Measurements from ENCODE around the gene PPP1R37. TPM values are rescaled to one million over a fixed set of nuclear protein-coding genes. Genes with fewer than 3 reads are reported as not detected.

PPP1R37 gene
- total and polyA plus RNA-seq, 2 donors (not counting 3 experiments of a cell fraction or from before 2014, with no cell fraction given): 16.2 to 27.1 TPM

- peaks cover 25% of the 10 kb centered on the region for H3K4me1 ChIP-seq (ENCODE audit: control insufficient read depth, extremely low read depth, insufficient read depth, low read length)
- H3K27ac ChIP-seq (ENCODE audit: insufficient read depth, low read depth, low read length): no peak overlapping the region
- H3K9ac ChIP-seq (replicated peaks; ENCODE audit: extremely low read depth, insufficient read depth, low read length): no peak overlapping the region
- no peaks in the 10 kb centered on the region for H3K9me1 ChIP-seq (replicated peaks; ENCODE audit: control insufficient read depth, extremely low read depth, insufficient read depth, low read length)
- dilution Hi-C loops (cut with MboI; ENCODE audit: extremely low pct_ligation_motif_present, low sequenced_read_pairs) (no loop called here), intact Hi-C loops (cut with micrococcal nuclease) (no loop called here)
- TF ChIP-seq POLR2A (IDR thresholded peaks at IDR 0.05; ENCODE audit: low read depth, low read length) (no peak), MYC (IDR thresholded peaks at IDR 0.05; ENCODE audit: low read depth, low read length) (no peak)
- TF ChIP-seq, protein P1, sequence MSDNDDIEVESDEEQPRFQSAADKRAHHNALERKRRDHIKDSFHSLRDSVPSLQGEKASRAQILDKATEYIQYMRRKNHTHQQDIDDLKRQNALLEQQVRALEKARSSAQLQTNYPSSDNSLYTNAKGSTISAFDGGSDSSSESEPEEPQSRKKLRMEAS (IDR thresholded peaks at IDR 0.05; ENCODE audit: insufficient read depth, insufficient read length): no peak
- no peaks in the 10 kb centered on the region for H4K20me1 ChIP-seq (replicated peaks; ENCODE audit: control insufficient read depth, extremely low read depth, insufficient read depth, low read length)
- FAIRE-seq: no peak
- H3K36me3 ChIP-seq (ENCODE audit: control insufficient read depth in 2 of 2, extremely low read depth in 1 of 2, insufficient read depth in 2 of 2, low read length in 2 of 2): no peaks in the 10 kb centered on the region
- no peaks in the 10 kb centered on the region for H3K9me3 ChIP-seq (replicated peaks; ENCODE audit: control insufficient read depth, insufficient read depth, low read length)
- CTCF ChIA-PET: interaction anchor here (2.0 to 2.1 kb wide), 2 partner anchors 10 to 48 kb away, joined by 6 to 7 read pairs; no protein-coding TSS in a partner anchor
- H3K4me2 ChIP-seq (ENCODE audit: insufficient read depth, low read length): no peak overlapping the region
- no TSS peak for BruUV-seq (replicated peaks)
- POLR2A ChIA-PET: no interaction called here
- H3K4me3 ChIP-seq (replicated peaks in 1 of 3; ENCODE audit: insufficient read depth in 1 of 3, low read depth in 1 of 3, low read length in 3 of 3): no peak overlapping the region
- DNase-seq (ENCODE audit: low read depth, low spot score): no peak
- H2AFZ ChIP-seq (ENCODE audit: low read depth, low read length): no peak overlapping the region
- H3K27me3 ChIP-seq (ENCODE audit: control insufficient read depth in 2 of 2, insufficient read depth in 2 of 2, low read length in 2 of 2): no peaks in the 10 kb centered on the region
- no peaks in the 10 kb centered on the region for H3K79me2 ChIP-seq (ENCODE audit: control insufficient read depth, insufficient read depth, low read length)
Observed at GRCh38 chr19:45172611-45173208, 79.7 kb downstream of the PPP1R37 start.

DNA sequence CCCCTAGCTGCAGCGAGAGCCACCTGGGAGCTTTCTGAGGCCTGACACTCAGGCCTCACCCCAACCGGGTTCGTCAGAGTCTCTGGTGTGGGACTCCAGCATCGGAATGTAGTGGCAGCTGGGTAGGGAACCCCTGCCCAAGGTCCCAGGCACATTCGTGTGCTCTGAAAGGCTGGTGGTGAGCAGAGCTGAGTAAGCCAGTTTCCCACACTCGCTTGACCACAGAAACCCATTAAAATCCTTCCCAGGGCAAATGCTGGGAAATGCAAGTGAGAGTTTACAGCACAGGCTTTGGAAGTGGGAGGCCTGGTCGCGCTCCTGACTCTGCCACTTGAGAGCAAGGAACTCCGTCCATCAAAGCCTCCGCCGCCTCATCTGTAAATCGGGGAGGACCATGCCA lies 80.8 kb downstream of the PPP1R37 start:
- FAIRE-seq (no peak), DNase-seq (ENCODE audit: low read depth, low spot score) (no peak)
- H3K36me3 ChIP-seq (ENCODE audit: control insufficient read depth in 2 of 2, extremely low read depth in 1 of 2, insufficient read depth in 2 of 2, low read length in 2 of 2): no peaks in the 10 kb centered on the region
- H3K9me1 ChIP-seq (replicated peaks; ENCODE audit: control insufficient read depth, extremely low read depth, insufficient read depth, low read length): no peaks in the 10 kb centered on the region
- peaks cover 25% of the 10 kb centered on the region for H3K4me1 ChIP-seq (ENCODE audit: control insufficient read depth, extremely low read depth, insufficient read depth, low read length)
- H3K27ac ChIP-seq (ENCODE audit: insufficient read depth, low read depth, low read length): no peak overlapping the region
- CTCF ChIA-PET: no interaction called here
- dilution Hi-C loops (cut with MboI; ENCODE audit: extremely low pct_ligation_motif_present, low sequenced_read_pairs): no loop called here
- no peak overlapping the region for H3K4me2 ChIP-seq (ENCODE audit: insufficient read depth, low read length)
- H2AFZ ChIP-seq (ENCODE audit: low read depth, low read length): no peak overlapping the region
- no peaks in the 10 kb centered on the region for H4K20me1 ChIP-seq (replicated peaks; ENCODE audit: control insufficient read depth, extremely low read depth, insufficient read depth, low read length)
- no TSS peak for BruUV-seq (replicated peaks)
- H3K4me3 ChIP-seq (replicated peaks in 1 of 3; ENCODE audit: insufficient read depth in 1 of 3, low read depth in 1 of 3, low read length in 3 of 3): no peak overlapping the region
- TF ChIP-seq CTCF (IDR thresholded peaks at IDR 0.05; ENCODE audit: extremely low read depth in 1 of 2, insufficient read depth in 1 of 2, low read depth in 1 of 2, low read length in 2 of 2) (no peak), EZH2 (IDR thresholded peaks at IDR 0.05; ENCODE audit: borderline replicate concordance, low read depth, low read length, severe bottlenecking) (no peak), GATA2 (IDR thresholded peaks at IDR 0.05; ENCODE audit: insufficient read depth, insufficient read length, low read depth, low read length) (no peak), POLR2A (IDR thresholded peaks at IDR 0.05; ENCODE audit: low read depth, low read length) (no peak), POLR2AphosphoS5 (IDR thresholded peaks at IDR 0.05; ENCODE audit: insufficient read depth, low read depth, low read length) (no peak), MYC (IDR thresholded peaks at IDR 0.05; ENCODE audit: low read depth, low read length) (no peak), FOS (IDR thresholded peaks at IDR 0.05; ENCODE audit: borderline replicate concordance, insufficient read depth, low read length) (no peak), JUN (IDR thresholded peaks at IDR 0.05; ENCODE audit: borderline replicate concordance, insufficient read depth, insufficient read length, low read depth) (no peak)
- TF ChIP-seq, protein P1 (IDR thresholded peaks at IDR 0.05; ENCODE audit: insufficient read depth, insufficient read length): no peak
- H3K9me3 ChIP-seq (replicated peaks; ENCODE audit: control insufficient read depth, insufficient read depth, low read length): no peaks in the 10 kb centered on the region
- H3K27me3 ChIP-seq (ENCODE audit: control insufficient read depth in 2 of 2, insufficient read depth in 2 of 2, low read length in 2 of 2): no peaks in the 10 kb centered on the region
- no peak overlapping the region for H3K9ac ChIP-seq (replicated peaks; ENCODE audit: extremely low read depth, insufficient read depth, low read length)
- intact Hi-C loops (cut with micrococcal nuclease): no loop called here
- POLR2A ChIA-PET: no interaction called here
- no peaks in the 10 kb centered on the region for H3K79me2 ChIP-seq (ENCODE audit: control insufficient read depth, insufficient read depth, low read length)

Measured in endothelial cell of umbilical vein (primary cell).